A673 (cell line): ENCODE data around the gene DNAH14. TPM values are rescaled to one million over a fixed set of nuclear protein-coding genes. Genes with fewer than 3 reads are reported as not detected.
"Not testable (repeated sequence)": the region's sequence is repeated elsewhere in the genome, so short reads cannot be mapped to it uniquely, and the experiment has no call there.

Experiments
- BruUV-seq: library from RNA; stranded (reverse); fragments of 400-500 nt; replicated peaks from 2 replicates; lab custom pipeline; 2021; lab: Mats Ljungman, UMichigan
- CTCF ChIA-PET: fragments of 300-600 bp; sonication (Branson Sonifier 250); formaldehyde crosslinking; loops from one replicate; lab custom pipeline; 2022; ENCODE audit warnings: antibody characterized with exemption; lab: Charles Lee
- POLR2A ChIA-PET: fragments of 300-600 bp; sonication (Branson Sonifier 250); formaldehyde crosslinking; loops from one replicate; lab custom pipeline; 2022; ENCODE audit warnings: antibody characterized with exemption; ENCODE audit not compliant: low non-redundant PET; lab: Charles Lee
- DNase-seq: peaks from one replicate; pipeline ENCODE4 v3.0.0-alpha.2; 2015; ENCODE audit warnings: low spot score
- H3K27ac ChIP-seq: fragments of 200-600 bp; sonication (generic); 2 replicates; pipeline ENCODE4 v1.5.1; 2016; ENCODE audit warnings: mixed run types, low read depth, mild to moderate bottlenecking, mixed read lengths, antibody characterized with exemption, low read length; ENCODE audit not compliant: poor library complexity, severe bottlenecking
- H3K27me3 ChIP-seq: fragments of 200-600 bp; sonication (generic); replicated peaks from 2 replicates; pipeline ENCODE4 v1.6.1; 2017; ENCODE audit warnings: mixed run types, low read depth, mild to moderate bottlenecking, mixed read lengths, antibody characterized with exemption, low read length; ENCODE audit not compliant: insufficient read depth, poor library complexity
- H3K36me3 ChIP-seq: fragments of 200-600 bp; sonication (generic); 2 replicates; pipeline ENCODE4 v1.6.1; 2016; ENCODE audit warnings: mixed run types, mild to moderate bottlenecking, mixed read lengths, antibody characterized with exemption, low read length; ENCODE audit not compliant: insufficient read depth, poor library complexity, severe bottlenecking
- H3K4me1 ChIP-seq: fragments of 200-600 bp; sonication (generic); 2 replicates; pipeline ENCODE4 v1.6.1; 2017; ENCODE audit warnings: mixed run types, mild to moderate bottlenecking, mixed read lengths, antibody characterized with exemption, low read length; ENCODE audit not compliant: insufficient read depth, poor library complexity, severe bottlenecking
- H3K4me3 ChIP-seq: fragments of 200-600 bp; sonication (generic); 2 replicates; pipeline ENCODE4 v1.5.1; 2016; ENCODE audit warnings: low read depth, mixed run types, mild to moderate bottlenecking, mixed read lengths, low read length; ENCODE audit not compliant: poor library complexity, severe bottlenecking
- H3K9me3 ChIP-seq: fragments of 200-600 bp; sonication (generic); 2 replicates; pipeline ENCODE4 v1.6.1; 2016; ENCODE audit warnings: mixed run types, low read depth, mild to moderate bottlenecking, mixed read lengths, antibody characterized with exemption, low read length; ENCODE audit not compliant: poor library complexity, severe bottlenecking
- EZH2 ChIP-seq: fragments of 200-600 bp; sonication (generic); IDR thresholded peaks from 2 replicates; pipeline ENCODE4 v1.6.1; 2017; ENCODE audit warnings: borderline replicate concordance, low read depth, mild to moderate bottlenecking, mixed read lengths, antibody characterized with exemption, low read length; ENCODE audit not compliant: poor library complexity, severe bottlenecking
- intact Hi-C: fragments of 100-400 bp; cut with micrococcal nuclease; formaldehyde crosslinking; loops from one replicate; pipeline ENCODE4 v1.10.0; 2022; ENCODE audit not compliant: unreplicated experiment
- total RNA-seq: library from RNA; stranded (reverse); gene quantifications from 2 replicates; pipeline ENCODE4 v1.2.3, GENCODE V29; 2021
- TF ChIP-seq, protein P1 (sequence below): fragments of 300-800, 200-600 bp; sonication (generic); conservative IDR thresholded peaks from 2 replicates; pipeline ENCODE4 v1.5.1; 2017; ENCODE audit warnings: low read depth, mild to moderate bottlenecking, antibody characterized with exemption, low read length, moderate library complexity, mixed read lengths

DNAH14 gene
- total RNA-seq, 1 experiment from 2014 or later: 9.9 TPM

DNA sequence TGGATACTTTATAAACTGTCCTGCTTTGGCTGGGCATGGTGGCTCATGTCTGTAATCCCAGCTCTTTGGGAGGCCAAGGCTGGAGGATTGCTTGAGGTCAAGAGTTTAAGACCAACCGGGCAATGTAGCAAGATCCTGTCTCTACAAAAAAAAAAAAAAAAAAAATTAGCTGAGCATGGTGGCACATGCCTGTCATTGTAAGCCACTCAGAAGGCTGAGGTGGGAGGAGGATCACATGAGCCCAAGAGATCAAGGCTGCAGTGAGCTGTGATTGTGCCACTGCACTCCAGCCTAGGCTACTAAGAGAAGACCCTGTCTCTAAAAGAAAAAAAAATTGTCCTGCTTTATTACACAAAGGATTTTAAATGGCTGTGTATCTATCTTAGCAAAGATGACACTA lies 403.2 kb downstream of the DNAH14 start:
- intact Hi-C loops: no loop called here
- CTCF ChIA-PET: no interaction called here

DNA sequence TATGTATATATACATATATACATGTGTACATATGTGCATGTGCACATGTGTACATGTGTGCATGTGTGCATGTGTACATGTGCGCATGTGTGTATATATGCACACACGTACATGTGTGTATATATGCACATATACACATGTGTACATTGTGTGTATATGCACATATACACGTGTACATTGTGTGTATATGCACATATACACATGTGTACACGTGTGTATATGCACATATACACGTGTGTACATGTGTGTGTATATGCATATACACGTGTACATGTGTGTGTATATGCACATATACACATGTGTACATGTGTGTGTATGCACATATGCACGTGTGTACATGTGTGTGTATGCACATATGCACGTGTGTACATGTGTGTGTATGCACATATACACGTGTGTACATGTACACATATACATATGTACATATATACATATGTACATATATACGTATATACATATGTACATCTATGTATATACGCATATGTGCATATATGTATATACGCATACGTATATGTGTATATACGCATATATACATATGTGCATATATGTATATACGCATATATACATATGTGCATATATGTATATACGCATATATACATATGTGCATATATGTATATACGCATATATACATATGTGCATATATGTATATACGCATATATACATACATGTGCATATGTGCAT lies 405.8 kb downstream of the DNAH14 start:
- CTCF ChIA-PET, H3K9me3 ChIP-seq, H3K27ac ChIP-seq, H3K4me1 ChIP-seq, H3K36me3 ChIP-seq, DNase-seq, BruUV-seq, H3K27me3 ChIP-seq, H3K4me3 ChIP-seq, POLR2A ChIA-PET, intact Hi-C loops: not testable (repeated sequence)

More for the DNA sequence above, 403.2 kb downstream of the DNAH14 start:
- peaks cover 4% of the 10 kb centered on the region for H3K4me1 ChIP-seq
- POLR2A ChIA-PET: no interaction called here
- no TSS peak for BruUV-seq
- TF ChIP-seq, protein P1, sequence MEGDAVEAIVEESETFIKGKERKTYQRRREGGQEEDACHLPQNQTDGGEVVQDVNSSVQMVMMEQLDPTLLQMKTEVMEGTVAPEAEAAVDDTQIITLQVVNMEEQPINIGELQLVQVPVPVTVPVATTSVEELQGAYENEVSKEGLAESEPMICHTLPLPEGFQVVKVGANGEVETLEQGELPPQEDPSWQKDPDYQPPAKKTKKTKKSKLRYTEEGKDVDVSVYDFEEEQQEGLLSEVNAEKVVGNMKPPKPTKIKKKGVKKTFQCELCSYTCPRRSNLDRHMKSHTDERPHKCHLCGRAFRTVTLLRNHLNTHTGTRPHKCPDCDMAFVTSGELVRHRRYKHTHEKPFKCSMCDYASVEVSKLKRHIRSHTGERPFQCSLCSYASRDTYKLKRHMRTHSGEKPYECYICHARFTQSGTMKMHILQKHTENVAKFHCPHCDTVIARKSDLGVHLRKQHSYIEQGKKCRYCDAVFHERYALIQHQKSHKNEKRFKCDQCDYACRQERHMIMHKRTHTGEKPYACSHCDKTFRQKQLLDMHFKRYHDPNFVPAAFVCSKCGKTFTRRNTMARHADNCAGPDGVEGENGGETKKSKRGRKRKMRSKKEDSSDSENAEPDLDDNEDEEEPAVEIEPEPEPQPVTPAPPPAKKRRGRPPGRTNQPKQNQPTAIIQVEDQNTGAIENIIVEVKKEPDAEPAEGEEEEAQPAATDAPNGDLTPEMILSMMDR: no peak
- TF ChIP-seq EZH2: no peak
- no peak overlapping the region for H3K27ac ChIP-seq
- H3K36me3 ChIP-seq: no peaks in the 10 kb centered on the region
- no peaks in the 10 kb centered on the region for H3K27me3 ChIP-seq
- DNase-seq: no peak
- no peaks in the 10 kb centered on the region for H3K9me3 ChIP-seq
- H3K4me3 ChIP-seq: no peak overlapping the region

DNA sequence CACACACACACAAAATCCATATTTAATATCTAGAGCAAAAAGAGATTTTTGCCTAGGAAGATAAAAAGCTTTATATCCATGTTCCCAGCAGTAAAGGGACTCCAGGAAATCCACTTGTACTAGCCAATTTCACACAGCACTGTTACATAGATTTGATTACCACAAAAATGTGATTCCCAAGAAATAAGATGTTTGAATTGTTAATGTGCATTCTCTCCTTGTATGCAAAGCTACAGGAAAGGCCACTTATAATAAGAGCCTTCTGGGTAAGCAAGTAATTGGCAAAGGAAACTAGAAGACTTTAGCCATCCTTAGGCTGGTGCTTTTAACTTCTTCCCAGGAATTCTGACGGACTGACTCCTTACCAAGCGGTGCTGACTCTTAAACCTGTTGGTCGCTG lies 409.1 kb downstream of the DNAH14 start:
- no peaks in the 10 kb centered on the region for H3K4me1 ChIP-seq
- ChIA-PET CTCF (no interaction called here), POLR2A (interaction anchor here (0.6 kb wide), 1 partner anchor 90 kb away, joined by 3 read pairs; no protein-coding TSS in a partner anchor)
- BruUV-seq: no TSS peak
- no peaks in the 10 kb centered on the region for H3K36me3 ChIP-seq
- no peak for DNase-seq
- H3K4me3 ChIP-seq: no peak overlapping the region
- no peaks in the 10 kb centered on the region for H3K9me3 ChIP-seq
- no peaks in the 10 kb centered on the region for H3K27me3 ChIP-seq
- intact Hi-C loops: no loop called here
- TF ChIP-seq, protein P1: no peak
- no peak for TF ChIP-seq EZH2
- H3K27ac ChIP-seq: no peak overlapping the region

DNA sequence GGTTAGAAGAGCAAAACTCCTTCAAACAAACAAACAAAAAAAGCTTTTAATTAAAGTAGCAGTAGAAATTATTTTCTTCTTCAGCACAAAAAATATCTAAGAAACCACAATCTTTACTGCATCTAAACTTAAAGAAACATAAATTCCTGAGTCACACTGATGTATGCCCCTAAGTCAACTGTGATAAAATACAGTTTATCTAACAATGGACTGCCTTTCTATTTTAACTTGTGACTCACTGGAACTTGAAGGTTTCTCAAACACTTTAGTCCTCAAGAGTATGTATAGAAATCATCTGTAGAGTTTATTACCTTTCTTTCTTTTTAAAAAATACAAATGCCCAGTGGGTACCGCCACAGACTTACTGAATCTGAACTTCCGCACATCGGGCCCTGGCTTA lies 412.2 kb downstream of the DNAH14 start:
- TF ChIP-seq, protein P1: no peak
- no peak for TF ChIP-seq EZH2
- H3K27ac ChIP-seq: no peak overlapping the region
- H3K9me3 ChIP-seq: no peaks in the 10 kb centered on the region
- CTCF ChIA-PET: no interaction called here
- POLR2A ChIA-PET: no interaction called here
- H3K36me3 ChIP-seq: no peaks in the 10 kb centered on the region
- no peak for DNase-seq
- intact Hi-C loops: no loop called here
- no peaks in the 10 kb centered on the region for H3K27me3 ChIP-seq
- H3K4me3 ChIP-seq: no peak overlapping the region
- no TSS peak for BruUV-seq
- H3K4me1 ChIP-seq: peaks cover 10% of the 10 kb centered on the region
